HUES48 (cell line): Measurements from ENCODE around the gene ASTN2.

Experiments used
- H3K27ac ChIP-seq: one replicate; pipeline ENCODE4 v1.7.0; 2013; ENCODE audit warnings: low read depth, low read length, inconsistent platforms
- H3K27me3 ChIP-seq: 2 replicates; pipeline ENCODE4 v1.6.1; 2013; ENCODE audit warnings: mild to moderate bottlenecking, low read length; ENCODE audit not compliant: control insufficient read depth, insufficient read depth
- H3K36me3 ChIP-seq: 2 replicates; pipeline ENCODE4 v1.6.1; 2013; ENCODE audit warnings: low read length; ENCODE audit not compliant: control insufficient read depth, insufficient read depth
- H3K4me1 ChIP-seq: 2 replicates; pipeline ENCODE4 v1.6.1; 2013; ENCODE audit warnings: mild to moderate bottlenecking, low read length; ENCODE audit not compliant: control insufficient read depth, insufficient read depth
- H3K4me3 ChIP-seq: 2 replicates; pipeline ENCODE4 v1.5.1; 2013; ENCODE audit warnings: mild to moderate bottlenecking, low read depth, low read length
- H3K9ac ChIP-seq: 2 replicates; pipeline ENCODE4 v1.6.1; 2013; ENCODE audit warnings: mild to moderate bottlenecking, low read depth, low read length, moderate library complexity
- H3K9me3 ChIP-seq: 2 replicates; pipeline ENCODE4 v1.6.1; 2013; ENCODE audit warnings: low read length; ENCODE audit not compliant: control insufficient read depth, insufficient read depth

ASTN2 gene

GRCh38 chr9:117136461-117136860 lies 278.4 kb downstream of the ASTN2 start:
- Histone ChIP-seq H3K4me3 (no peak overlapping the region), H3K27ac (no peak overlapping the region), H3K36me3 (no peaks in the 10 kb centered on the region), H3K9ac (no peak overlapping the region), H3K4me1 (peaks cover 9% of the 10 kb centered on the region), H3K9me3 (no peaks in the 10 kb centered on the region), H3K27me3 (no peaks in the 10 kb centered on the region)

- Histone ChIP-seq H3K27ac (no peak overlapping the region), H3K27me3 (no peaks in the 10 kb centered on the region), H3K4me1 (peaks cover 15% of the 10 kb centered on the region), H3K36me3 (no peaks in the 10 kb centered on the region), H3K4me3 (no peak overlapping the region), H3K9me3 (no peaks in the 10 kb centered on the region), H3K9ac (no peak overlapping the region)
Measured at GRCh38 chr9:117135501-117136098, 279.3 kb downstream of the ASTN2 start.

- H3K27me3 ChIP-seq: no peaks in the 10 kb centered on the region
Measured at GRCh38 chr9:117134826-117135500, 279.9 kb downstream of the ASTN2 start.

GRCh38 chr9:117126871-117127270 lies 288.0 kb downstream of the ASTN2 start:
- H3K4me3 ChIP-seq: no peak overlapping the region
- H3K9me3 ChIP-seq: no peaks in the 10 kb centered on the region
- H3K9ac ChIP-seq: no peak overlapping the region
- no peaks in the 10 kb centered on the region for H3K36me3 ChIP-seq
- H3K27ac ChIP-seq: no peak overlapping the region
- H3K4me1 ChIP-seq: peaks cover 10% of the 10 kb centered on the region
- H3K27me3 ChIP-seq: no peaks in the 10 kb centered on the region

More at GRCh38 chr9:117134826-117135500, 279.9 kb downstream of the ASTN2 start:
- H3K9me3 ChIP-seq: no peaks in the 10 kb centered on the region
- H3K36me3 ChIP-seq: no peaks in the 10 kb centered on the region
- H3K4me1 ChIP-seq: peaks cover 15% of the 10 kb centered on the region
- no peak overlapping the region for H3K27ac ChIP-seq
- no peak overlapping the region for H3K4me3 ChIP-seq
- H3K9ac ChIP-seq: no peak overlapping the region

- Histone ChIP-seq H3K27me3 (no peaks in the 10 kb centered on the region), H3K36me3 (no peaks in the 10 kb centered on the region), H3K4me1 (no peaks in the 10 kb centered on the region), H3K27ac (no peak overlapping the region), H3K9me3 (no peaks in the 10 kb centered on the region), H3K9ac (no peak overlapping the region), H3K4me3 (no peak overlapping the region)
Measured at GRCh38 chr9:117125531-117125930, 289.3 kb downstream of the ASTN2 start.

- H3K36me3 ChIP-seq: no peaks in the 10 kb centered on the region
- no peaks in the 10 kb centered on the region for H3K9me3 ChIP-seq
Measured at GRCh38 chr9:117123729-117124128, 291.1 kb downstream of the ASTN2 start.

GRCh38 chr9:117122953-117123352 lies 291.9 kb downstream of the ASTN2 start:
- Histone ChIP-seq H3K9ac (no peak overlapping the region), H3K27me3 (no peaks in the 10 kb centered on the region), H3K36me3 (no peaks in the 10 kb centered on the region), H3K27ac (no peak overlapping the region), H3K9me3 (no peaks in the 10 kb centered on the region), H3K4me3 (no peak overlapping the region), H3K4me1 (no peaks in the 10 kb centered on the region)

More at GRCh38 chr9:117123729-117124128, 291.1 kb downstream of the ASTN2 start:
- Histone ChIP-seq H3K4me1 (no peaks in the 10 kb centered on the region), H3K27ac (no peak overlapping the region), H3K9ac (no peak overlapping the region), H3K4me3 (no peak overlapping the region), H3K27me3 (no peaks in the 10 kb centered on the region)

GRCh38 chr9:117122102-117122501 lies 292.8 kb downstream of the ASTN2 start:
- Histone ChIP-seq H3K9ac (no peak overlapping the region), H3K27ac (no peak overlapping the region), H3K36me3 (no peaks in the 10 kb centered on the region), H3K4me3 (no peak overlapping the region), H3K9me3 (no peaks in the 10 kb centered on the region), H3K4me1 (no peaks in the 10 kb centered on the region), H3K27me3 (no peaks in the 10 kb centered on the region)

GRCh38 chr9:117121316-117121715 lies 293.5 kb downstream of the ASTN2 start:
- Histone ChIP-seq H3K4me3 (no peak overlapping the region), H3K36me3 (no peaks in the 10 kb centered on the region), H3K9ac (no peak overlapping the region), H3K27me3 (no peaks in the 10 kb centered on the region), H3K27ac (no peak overlapping the region), H3K9me3 (no peaks in the 10 kb centered on the region), H3K4me1 (no peaks in the 10 kb centered on the region)

GRCh38 chr9:117120061-117120460 lies 294.8 kb downstream of the ASTN2 start:
- Histone ChIP-seq H3K4me3 (no peak overlapping the region), H3K9me3 (no peaks in the 10 kb centered on the region), H3K9ac (no peak overlapping the region), H3K36me3 (no peaks in the 10 kb centered on the region), H3K4me1 (no peaks in the 10 kb centered on the region), H3K27me3 (no peaks in the 10 kb centered on the region), H3K27ac (no peak overlapping the region)

GRCh38 chr9:117116084-117116483 lies 298.8 kb downstream of the ASTN2 start:
- no peaks in the 10 kb centered on the region for H3K9me3 ChIP-seq
- H3K9ac ChIP-seq: no peak overlapping the region
- no peak overlapping the region for H3K4me3 ChIP-seq
- no peak overlapping the region for H3K27ac ChIP-seq
- H3K27me3 ChIP-seq: no peaks in the 10 kb centered on the region
- H3K4me1 ChIP-seq: no peaks in the 10 kb centered on the region
- no peaks in the 10 kb centered on the region for H3K36me3 ChIP-seq
